ENCODE measurements around the gene SLC26A1. TPM values are rescaled to one million over a fixed set of nuclear protein-coding genes. Genes with fewer than 3 reads are reported as not detected.

The SLC26A1 gene
- 3.4 TPM for polyA plus RNA-seq (2012; ENCODE audit: insufficient read length, low read depth)

GRCh38 chr4:993111-994029 is at the start of gene SLC26A1:
Gene SLC26A1, minus strand, starts transcription at chr4:993404. Its CDS starts 1,701 bp downstream, at chr4:991703.
- TF ChIP-seq FOXP2 (optimal IDR thresholded peaks at IDR 0.05; ENCODE audit: borderline replicate concordance, extremely low read depth, extremely low read length, insufficient read depth) (no peak), REST (IDR thresholded peaks at IDR 0.05; ENCODE audit: insufficient read depth in 1 of 2, low read depth in 2 of 2, low read length in 2 of 2) (no peak), POLR2AphosphoS5 (IDR thresholded peaks at IDR 0.05; ENCODE audit: low read depth, low read length) (no peak), SIN3A (IDR thresholded peaks at IDR 0.05; ENCODE audit: borderline replicate concordance, insufficient read depth, low read length) (no peak), TAF1 (IDR thresholded peaks at IDR 0.05; ENCODE audit: borderline replicate concordance, insufficient read depth, low read length) (no peak)

GRCh38 chr4:1042352-1043055 is 49.3 kb upstream of the SLC26A1 start:
- TF ChIP-seq POLR2AphosphoS5 (IDR thresholded peaks at IDR 0.05; ENCODE audit: low read depth, low read length) (no peak), SIN3A (IDR thresholded peaks at IDR 0.05; ENCODE audit: borderline replicate concordance, insufficient read depth, low read length) (no peak), FOXP2 (optimal IDR thresholded peaks at IDR 0.05; ENCODE audit: borderline replicate concordance, extremely low read depth, extremely low read length, insufficient read depth) (no peak), TAF1 (IDR thresholded peaks at IDR 0.05; ENCODE audit: borderline replicate concordance, insufficient read depth, low read length) (no peak), REST (IDR thresholded peaks at IDR 0.05; ENCODE audit: insufficient read depth in 1 of 2, low read depth in 2 of 2, low read length in 2 of 2) (no peak)

- TF ChIP-seq REST (IDR thresholded peaks at IDR 0.05; ENCODE audit: insufficient read depth in 1 of 2, low read depth in 2 of 2, low read length in 2 of 2) (no peak), SIN3A (IDR thresholded peaks at IDR 0.05; ENCODE audit: borderline replicate concordance, insufficient read depth, low read length) (no peak), FOXP2 (optimal IDR thresholded peaks at IDR 0.05; ENCODE audit: borderline replicate concordance, extremely low read depth, extremely low read length, insufficient read depth) (no peak), TAF1 (IDR thresholded peaks at IDR 0.05; ENCODE audit: borderline replicate concordance, insufficient read depth, low read length) (no peak), POLR2AphosphoS5 (IDR thresholded peaks at IDR 0.05; ENCODE audit: low read depth, low read length) (no peak)
Observed at GRCh38 chr4:1041936-1042330, 48.7 kb upstream of the SLC26A1 start.

GRCh38 chr4:1041147-1041935 is 48.1 kb upstream of the SLC26A1 start:
- no peak for TF ChIP-seq POLR2AphosphoS5 (IDR thresholded peaks at IDR 0.05; ENCODE audit: low read depth, low read length)
- TF ChIP-seq TAF1 (IDR thresholded peaks at IDR 0.05; ENCODE audit: borderline replicate concordance, insufficient read depth, low read length) = no peak
- TF ChIP-seq REST (IDR thresholded peaks at IDR 0.05; ENCODE audit: insufficient read depth in 1 of 2, low read depth in 2 of 2, low read length in 2 of 2) = no peak
- TF ChIP-seq SIN3A (IDR thresholded peaks at IDR 0.05; ENCODE audit: borderline replicate concordance, insufficient read depth, low read length) = no peak
- no peak for TF ChIP-seq FOXP2 (optimal IDR thresholded peaks at IDR 0.05; ENCODE audit: borderline replicate concordance, extremely low read depth, extremely low read length, insufficient read depth)

Measured in PFSK-1 (cell line).